NCI-H2107 (cell line): Measurements from ENCODE around the gene LRRK1.

Source experiments
- DNase-seq: peaks from one replicate; lab custom pipeline; 2025; lab: John Stamatoyannopoulos, UW

LRRK1 gene

GRCh38 chr15:101097111-101097510, 178.0 kb downstream of the LRRK1 start:
- no peak for DNase-seq

- DNase-seq: no peak
These were observed 180.0 kb downstream of the LRRK1 start for GRCh38 chr15:101099183-101099582.

- DNase-seq: no peak
These were observed 181.0 kb downstream of the LRRK1 start for GRCh38 chr15:101100118-101100517.

GRCh38 chr15:101100593-101101442, 181.7 kb downstream of the LRRK1 start:
- no peak for DNase-seq

GRCh38 chr15:101101676-101102075, 182.5 kb downstream of the LRRK1 start:
- DNase-seq: no peak

DNA sequence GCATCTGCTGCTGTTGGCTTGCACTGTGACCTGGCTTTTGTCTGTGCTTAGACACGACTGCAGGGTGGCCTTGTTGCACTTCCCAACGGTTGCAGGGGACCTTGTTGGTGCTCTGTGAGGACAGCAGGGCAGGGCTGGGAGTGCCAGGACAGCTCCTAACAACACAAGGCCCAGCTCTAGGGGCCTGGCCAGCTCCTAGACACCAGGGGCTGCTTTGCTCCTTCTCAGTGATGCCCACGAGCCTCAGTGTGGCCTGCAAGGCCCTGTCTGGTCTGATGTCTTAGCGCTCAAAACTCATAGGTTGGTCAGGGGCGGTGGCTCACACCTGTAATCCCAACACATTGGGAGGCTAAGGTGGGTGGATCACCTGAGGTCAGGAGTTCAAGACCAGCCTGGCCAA, 183.6 kb downstream of the LRRK1 start:
- no peak for DNase-seq

- no peak for DNase-seq
These were observed 184.4 kb downstream of the LRRK1 start for GRCh38 chr15:101103598-101103997.

DNA sequence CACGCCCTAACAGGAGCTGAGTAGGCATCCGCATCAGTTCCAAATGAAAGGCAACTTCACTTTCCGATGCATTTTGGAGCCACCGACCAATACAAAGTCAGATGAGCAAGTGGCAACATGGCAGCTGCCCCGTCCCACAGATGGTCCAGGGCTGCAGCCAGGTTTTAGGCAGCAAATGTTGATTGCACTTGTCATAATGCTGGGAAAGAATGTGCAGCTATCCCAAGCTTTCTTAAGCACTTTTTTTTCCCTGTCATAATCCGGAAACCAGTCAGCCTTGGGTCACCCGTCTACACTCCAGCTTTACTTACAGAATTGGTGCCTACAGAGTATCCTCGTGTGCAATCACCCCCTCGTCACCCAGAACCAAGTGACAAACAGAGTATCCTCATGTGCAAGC, 185.0 kb downstream of the LRRK1 start:
- no peak for DNase-seq

GRCh38 chr15:101105059-101105891, 186.1 kb downstream of the LRRK1 start:
- DNase-seq: no peak

DNA sequence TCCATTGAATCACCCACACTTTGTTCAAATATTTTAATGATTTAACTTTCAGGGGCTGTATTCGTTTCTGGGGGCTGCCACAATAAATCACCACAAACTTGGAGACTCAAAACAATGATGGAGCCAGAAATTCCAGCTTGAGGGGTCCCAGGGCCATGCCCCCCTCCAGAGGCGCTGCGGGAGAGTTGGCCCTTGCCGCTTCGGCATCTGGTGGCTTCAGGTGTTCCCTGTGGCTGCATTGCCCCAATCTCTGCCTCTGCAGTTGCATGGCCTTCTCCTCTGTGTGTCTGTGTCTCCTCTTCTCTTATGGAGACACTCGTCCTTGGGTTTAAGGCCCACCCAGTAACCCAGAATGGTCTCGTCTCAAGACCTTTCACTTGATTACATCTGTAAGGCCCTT, 187.9 kb downstream of the LRRK1 start:
- no peak for DNase-seq

DNA sequence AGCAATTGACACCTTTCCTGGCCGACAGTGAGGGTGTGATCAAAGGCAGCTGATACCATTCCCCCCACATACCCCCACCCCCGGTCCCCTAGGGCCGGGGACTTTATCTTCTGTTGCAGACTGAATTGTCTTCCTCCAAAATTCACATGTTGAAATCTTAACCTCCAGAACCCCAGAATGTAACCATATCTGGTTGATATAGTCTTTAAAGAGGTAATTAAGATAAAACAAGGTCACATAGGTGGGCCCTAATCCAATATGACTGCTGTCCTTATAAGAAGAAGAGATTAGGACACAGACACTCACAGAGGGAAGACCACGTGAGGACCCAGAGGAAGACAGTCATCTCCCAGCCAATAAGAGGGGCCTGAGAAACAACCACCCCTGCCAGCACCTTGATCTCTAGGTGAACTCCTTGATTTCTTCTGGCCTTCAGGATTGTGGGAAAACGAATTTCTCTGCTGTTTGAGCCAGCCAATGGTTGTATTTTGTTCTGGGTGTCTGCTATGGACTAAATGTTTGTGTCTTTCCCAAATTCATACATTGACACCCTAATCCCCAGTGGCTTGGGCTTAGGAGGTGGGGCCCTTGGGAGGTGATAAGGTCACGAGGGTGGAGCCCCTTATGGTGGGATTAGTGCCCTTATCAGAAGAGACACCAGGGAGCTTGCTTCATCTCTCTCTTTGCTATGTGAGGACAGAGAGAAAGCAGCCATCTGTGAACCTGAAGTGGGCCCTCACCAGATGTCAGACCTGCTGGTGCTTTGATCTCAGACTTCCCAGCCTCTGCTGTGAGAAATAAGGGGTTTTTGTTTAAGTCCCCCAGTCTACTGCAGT, 188.7 kb downstream of the LRRK1 start:
- no peak for DNase-seq

GRCh38 chr15:101108461-101108775, 189.3 kb downstream of the LRRK1 start:
- DNase-seq: no peak

DNA sequence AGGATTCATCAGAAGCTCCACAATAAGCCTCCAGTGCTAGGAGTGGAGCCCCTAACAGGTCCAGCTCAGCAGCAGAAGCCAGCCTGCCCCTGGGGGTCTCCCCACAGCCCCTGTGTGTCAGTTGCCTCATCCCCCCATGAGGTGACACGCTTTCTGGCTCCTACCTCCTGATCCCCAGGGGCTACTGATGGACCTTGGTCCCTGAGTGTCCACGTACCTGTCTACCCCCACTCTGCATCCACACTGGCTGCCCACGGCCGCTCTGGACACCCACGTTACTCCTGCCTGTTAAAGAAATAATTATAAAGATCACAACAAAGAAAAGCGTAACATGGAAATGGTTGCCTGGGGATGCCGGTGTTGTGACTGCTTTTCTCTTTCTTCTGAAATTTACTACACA, 189.6 kb downstream of the LRRK1 start:
- DNase-seq: no peak

GRCh38 chr15:101110681-101111569, 191.8 kb downstream of the LRRK1 start:
- no peak for DNase-seq

- no peak for DNase-seq
These were observed 192.6 kb downstream of the LRRK1 start for GRCh38 chr15:101111570-101112262.

DNA sequence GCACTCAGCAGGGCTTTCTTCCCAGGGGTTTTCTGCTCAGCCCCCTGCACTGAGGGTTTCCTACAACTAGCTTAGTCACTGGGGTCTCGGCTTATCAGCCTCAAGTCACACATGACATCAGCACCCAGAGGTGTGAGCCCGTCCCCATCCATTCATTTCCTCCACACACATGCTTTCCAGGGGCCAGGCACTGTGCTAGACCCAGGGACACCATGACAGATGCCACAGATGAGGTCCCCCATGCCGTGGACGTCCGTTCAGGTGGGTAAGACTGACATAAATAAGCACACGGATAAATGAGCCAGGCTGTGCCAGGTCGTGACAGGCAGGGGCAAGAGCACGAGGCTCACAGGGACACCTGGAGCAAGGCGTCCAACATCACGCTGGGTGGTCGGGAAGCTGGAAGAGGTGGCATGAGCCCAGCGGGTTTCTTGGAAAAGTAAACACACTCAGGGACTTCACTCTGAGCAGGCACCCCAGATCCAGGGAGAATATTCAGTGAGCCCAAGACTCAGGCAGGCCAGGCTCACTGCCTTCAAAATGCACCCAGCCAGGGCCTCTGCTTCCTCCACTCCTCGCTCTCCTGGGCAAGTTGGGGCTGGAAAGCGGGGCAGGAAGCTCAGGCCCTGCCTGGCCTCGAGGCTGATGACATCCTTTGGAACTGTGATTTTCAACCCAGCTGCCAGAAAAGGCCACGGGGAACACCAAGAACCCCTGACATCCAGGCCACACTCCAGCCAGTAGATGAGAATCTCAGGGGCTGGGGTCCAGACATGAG, 193.4 kb downstream of the LRRK1 start:
- no peak for DNase-seq

GRCh38 chr15:101113114-101114005, 194.2 kb downstream of the LRRK1 start:
- no peak for DNase-seq

DNA sequence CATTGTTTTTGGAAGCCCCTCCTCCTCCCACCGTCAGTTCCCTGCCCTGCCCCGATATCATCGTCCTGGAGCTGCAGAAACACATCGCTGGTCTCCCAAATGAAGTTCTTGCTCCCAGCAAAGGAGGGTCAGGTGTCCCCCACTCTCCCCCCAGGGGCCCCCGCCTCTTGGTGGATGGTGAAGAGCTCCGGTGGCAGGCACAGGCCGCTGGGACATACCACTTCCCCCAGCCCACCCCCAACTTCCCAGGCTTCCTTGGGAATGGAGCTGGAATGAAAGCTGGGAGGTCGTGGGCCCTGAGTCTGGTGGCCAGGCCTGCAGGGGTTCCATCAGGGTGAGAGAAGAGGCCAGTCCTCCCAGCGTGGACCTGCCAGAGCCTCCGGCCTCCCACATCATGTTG, 195.0 kb downstream of the LRRK1 start:
- no peak for DNase-seq

DNA sequence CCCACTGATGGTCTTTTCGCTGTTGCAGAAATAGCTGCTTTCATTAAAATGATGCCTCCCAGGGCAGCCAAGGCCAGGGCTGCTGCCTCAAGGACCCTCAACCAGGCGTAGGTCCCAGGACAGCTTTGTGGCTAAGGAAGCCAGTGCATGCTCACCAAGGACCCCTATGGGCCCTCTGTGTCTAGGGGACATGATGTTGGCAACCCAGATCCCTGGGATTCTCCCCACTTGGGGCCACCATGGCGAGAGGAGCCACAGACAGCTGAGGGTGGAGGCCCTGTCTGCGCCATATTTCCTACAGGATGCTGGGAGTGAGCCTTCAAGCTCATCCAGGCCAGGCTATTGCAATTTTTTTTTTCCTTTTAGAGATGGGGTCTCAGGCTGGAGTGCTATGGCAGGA, 195.5 kb downstream of the LRRK1 start:
- no peak for DNase-seq
